Endothelial cell of hepatic sinusoid (primary cell): ENCODE results near the gene ARRDC4.
"Not testable (repeated sequence)": the region's sequence is repeated elsewhere in the genome, so short reads cannot be mapped to it uniquely, and the experiment has no call there.

ENCODE experiments used
- in situ Hi-C: cut with HindIII; loops from 2 replicates; pipeline ENCODE4 v1.10.0; 2017; ENCODE audit warnings: low sequenced_read_pairs

ARRDC4 gene

DNA sequence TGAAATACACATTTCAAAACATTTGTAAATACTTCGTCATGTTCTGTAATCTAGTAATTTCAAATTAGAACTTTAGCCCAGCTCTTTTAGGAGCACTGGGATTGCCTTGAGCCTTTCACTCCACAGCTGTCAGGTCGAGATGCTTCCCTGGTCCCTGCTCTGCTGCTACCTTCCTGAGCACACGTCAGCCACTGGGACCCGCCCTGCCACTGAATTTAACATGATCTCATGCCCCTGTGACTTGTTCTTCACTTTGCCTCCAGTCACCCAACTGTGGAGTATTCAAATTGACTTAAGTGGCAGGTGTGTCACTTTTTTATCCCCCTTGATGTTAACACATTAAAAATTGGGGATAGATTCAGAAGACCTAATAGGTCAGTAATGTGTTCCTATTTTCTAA lies 3.3 kb downstream of the ARRDC4 start:
- in situ Hi-C loops, result no loop called here

DNA sequence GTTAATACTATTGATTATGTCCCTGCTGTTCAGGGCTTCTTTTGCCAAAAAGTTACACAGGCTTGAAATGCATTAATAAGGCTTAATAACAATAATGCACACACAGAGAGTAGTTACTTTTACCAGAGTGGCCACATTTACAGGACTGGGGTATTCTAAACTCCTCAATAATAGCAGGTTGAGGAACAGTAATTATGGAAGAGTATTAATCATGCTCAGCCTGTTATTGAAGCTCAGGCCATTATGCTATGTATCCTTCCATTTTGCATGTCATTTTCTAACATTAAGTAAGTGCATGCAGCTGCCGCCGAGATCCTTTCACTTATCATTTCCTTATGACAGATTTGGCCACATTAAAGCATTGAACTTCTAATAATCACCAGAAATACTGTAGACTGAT lies 5.7 kb downstream of the ARRDC4 start:
- in situ Hi-C loops, result no loop called here

DNA sequence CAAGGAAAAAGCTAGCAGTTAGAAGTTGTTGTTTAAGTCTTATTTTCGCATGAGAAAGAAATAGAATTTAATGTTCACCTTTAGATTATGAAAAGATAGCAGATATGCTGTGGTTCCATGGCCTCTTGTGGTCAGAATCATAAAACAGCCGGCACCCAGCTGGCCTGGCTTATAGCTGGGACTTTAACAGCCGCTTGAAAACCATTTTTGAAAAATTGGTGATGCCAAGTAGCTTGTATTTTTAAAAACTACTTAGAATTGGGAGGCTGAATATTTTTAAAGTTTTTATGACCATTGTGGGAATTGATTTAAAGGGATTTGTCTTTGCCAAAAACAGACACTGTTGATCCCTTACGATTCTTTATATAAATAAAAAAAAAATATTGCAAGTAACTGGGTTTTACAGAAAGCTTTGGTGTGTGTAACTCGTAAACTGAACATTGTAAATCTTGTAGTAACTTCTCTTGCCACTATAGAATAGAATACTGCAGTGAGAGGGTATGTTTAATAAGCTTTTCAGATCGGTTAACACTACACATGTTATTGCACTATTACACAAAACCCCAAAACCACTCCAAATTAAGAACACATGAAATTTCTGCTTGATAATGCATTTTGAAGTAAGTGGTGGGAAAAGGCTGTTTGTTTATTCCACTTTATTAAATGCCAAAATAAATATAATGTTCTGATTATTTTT lies 6.6 kb downstream of the ARRDC4 start:
- in situ Hi-C loops, result no loop called here

DNA sequence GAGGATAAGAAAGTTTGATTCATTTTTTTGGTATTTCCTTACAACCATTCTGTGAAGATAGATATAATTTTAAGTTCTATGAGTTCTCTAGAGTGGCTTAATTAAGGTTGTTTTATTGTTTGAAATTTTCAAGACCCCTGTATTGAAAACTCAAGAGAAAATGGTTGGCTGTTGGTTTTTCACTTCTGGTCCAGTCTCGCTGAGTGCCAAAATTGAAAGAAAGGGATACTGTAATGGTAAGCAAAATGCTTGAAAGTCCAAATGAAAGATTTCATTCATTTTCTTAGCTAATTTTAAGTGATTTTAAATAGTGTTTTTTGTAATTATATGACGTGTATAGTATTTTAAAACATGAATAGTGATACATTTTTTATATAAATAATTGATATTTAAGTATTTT lies 7.4 kb downstream of the ARRDC4 start:
- in situ Hi-C loops, result no loop called here

DNA sequence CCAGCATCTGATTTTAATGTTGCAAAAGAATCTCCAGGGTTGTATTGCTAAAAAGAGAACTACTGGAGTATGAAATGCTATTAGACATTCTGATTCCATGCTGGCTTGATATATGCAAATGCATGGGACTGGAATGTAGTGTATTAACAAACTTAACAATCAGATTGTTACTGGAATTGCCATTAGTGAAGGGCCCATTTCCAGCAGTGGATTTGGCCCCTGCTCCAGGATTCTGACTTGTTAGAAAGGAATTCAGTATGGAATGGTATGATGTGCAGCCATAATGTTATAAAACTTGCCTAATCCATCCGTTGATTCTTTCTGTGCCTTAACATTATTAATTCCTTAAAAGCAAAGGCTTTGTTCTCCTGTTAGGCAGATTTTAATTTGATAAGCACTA lies 7.9 kb downstream of the ARRDC4 start:
- in situ Hi-C loops, result no loop called here

DNA sequence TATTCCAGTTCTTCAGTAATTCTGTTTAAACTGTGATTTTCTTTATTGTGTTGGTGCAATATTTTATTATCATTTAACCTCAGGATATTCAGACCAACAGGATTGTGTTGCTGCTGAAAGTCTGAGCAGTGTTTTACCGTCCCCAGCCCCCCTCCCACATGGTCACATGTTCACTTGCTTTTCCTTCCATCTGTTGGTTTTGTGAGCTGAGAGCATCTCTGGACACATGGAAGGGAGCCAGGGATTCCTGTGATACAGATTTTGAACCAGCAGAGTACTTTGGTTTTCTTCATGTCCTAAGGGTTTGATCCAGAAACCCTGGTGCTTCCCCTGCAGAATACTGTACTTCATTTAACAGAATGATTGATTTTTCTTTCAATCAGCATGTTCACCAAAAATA lies 11.9 kb downstream of the ARRDC4 start:
- in situ Hi-C loops, result no loop called here

DNA sequence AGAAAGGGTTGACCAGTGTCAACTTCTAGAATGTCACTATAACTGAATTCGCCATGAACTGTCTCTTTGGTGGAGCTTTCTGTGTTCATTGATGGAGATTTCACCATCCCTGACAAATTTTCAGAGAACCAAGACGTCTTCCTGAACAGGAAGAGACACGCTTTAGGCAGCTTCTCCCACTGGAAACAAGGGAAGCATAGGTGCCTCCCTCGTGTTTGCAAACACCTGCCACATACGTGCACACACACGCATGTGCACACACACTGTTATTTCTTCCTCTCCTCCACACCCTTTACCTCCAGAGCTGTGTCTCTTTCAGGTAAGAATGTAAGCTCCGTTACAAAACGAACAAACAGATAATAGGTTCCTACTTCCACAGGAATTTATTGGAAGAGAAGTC lies 15.6 kb downstream of the ARRDC4 start:
- in situ Hi-C loops, result no loop called here

DNA sequence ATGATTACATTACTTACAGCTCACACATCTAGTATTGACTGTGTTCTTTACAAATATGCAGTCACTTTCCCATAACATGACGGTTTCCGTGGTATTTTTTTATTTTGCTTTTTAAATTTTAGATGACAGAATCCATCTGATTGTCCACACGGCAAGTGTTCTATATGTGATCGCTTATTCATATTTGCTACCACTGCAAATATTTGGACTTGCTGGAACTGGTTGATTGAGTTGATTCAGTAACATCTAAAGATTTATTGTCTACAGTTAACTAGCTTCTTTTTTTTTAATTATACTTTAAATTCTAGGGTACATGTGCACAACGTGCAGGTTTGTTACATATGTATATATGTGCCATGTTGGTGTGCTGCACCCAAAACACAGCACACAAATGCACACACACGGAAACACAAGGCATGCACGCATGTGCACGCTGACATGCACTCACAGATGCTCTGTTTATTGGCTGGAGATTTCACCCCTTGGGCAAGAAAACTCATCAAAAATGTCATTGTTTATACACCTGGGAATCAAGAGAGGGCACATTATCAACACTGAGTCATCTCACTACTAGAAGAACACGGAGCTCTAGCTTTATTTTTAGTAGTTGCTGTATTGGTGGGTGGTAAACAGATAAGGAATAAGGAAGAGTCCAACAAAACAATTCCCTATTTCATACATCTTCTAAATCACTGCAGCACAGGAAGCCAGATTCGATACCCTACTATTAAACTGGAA lies 16.4 kb downstream of the ARRDC4 start:
- in situ Hi-C loops, result no loop called here

DNA sequence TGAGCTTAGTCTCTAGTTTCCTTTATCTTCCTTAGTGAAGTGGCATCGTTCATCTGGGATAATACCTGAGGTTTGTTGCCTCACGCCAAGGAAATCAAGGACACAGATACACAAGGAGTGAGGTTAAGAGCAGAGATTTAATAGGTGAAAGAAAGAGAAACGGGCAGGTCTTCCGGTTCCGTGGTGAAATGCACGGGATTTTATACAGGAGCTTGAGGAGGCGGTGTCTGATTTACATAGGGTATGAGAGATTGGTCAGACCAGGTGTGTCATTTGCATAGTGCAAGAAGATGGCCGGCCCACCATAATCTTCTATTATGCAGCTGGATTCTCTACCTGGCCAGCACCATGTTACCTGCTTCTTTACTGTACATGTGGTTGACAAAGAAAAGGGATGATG lies 17.2 kb downstream of the ARRDC4 start:
- in situ Hi-C loops, result no loop called here

DNA sequence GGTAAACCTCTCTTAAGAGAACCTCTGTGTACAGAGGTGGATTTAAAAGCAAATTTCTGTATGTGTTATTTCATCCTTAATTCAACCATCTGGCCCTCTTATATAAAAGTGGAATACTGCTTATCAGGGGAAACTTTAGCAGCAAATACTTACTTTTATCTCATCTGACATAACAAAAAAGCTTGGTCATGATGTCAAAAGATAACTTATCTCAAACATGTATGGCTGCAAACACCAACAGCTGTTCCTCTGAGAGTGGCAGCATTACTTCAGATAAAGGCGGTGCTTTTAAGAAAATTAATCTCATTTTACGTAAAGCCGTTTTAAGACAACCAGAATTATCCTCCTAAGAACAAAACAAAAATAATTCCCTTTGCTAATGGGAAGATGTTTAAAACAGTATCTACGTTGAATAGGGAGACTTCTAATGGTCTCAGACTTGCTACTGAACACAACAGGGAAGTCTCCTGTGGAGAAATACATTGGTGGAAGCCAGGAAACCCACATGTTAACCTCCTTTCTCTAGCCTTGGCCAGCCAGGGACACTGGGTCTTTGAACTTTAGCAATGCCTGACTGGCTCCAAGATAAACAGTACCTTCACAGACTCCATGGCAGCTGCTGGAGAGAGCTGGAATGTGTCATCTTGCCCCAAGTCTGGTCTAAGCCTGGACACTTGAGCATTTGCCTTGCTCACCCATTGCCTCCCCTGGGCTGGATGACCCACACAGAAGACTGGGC lies 18.1 kb downstream of the ARRDC4 start:
- in situ Hi-C loops, result no loop called here

DNA sequence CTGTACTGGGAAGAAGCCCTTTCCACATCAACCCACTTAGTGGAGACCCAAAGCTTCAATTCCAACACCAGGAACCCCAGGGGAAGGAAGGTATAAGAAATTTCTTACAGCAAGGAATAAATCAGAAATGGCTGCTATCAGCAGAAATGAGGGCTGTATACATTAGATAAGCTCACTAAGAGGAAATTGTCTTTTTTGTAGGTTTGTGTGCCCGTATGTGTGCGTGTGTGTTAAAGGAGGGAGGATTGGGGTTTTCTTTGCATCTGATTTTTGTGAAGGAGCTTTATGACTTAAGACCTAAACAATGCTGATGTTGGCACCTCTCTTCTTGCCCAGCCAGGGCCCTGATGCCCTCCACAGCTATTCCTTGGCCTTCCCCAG lies 18.6 kb downstream of the ARRDC4 start:
- in situ Hi-C loops, result no loop called here

DNA sequence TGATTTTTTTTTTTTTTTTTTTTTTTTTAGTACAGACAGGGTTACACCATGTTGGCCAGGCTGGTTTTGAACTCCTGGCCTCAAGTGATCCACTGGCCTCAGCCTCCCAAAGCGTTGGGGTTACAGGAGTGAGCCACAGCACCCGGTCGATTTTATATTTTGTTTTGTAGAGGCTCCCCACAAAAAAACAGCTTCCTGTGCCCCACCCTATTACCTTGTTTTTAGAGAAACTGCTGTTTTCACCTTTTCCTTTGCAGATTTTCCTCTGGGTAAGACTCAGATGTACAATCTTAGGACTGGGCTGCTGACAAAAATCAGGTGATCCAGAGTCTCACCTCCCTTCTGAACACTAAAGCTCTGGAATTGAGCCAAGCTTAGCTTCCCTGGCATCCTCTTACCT lies 20.6 kb downstream of the ARRDC4 start:
- in situ Hi-C loops, result no loop called here

DNA sequence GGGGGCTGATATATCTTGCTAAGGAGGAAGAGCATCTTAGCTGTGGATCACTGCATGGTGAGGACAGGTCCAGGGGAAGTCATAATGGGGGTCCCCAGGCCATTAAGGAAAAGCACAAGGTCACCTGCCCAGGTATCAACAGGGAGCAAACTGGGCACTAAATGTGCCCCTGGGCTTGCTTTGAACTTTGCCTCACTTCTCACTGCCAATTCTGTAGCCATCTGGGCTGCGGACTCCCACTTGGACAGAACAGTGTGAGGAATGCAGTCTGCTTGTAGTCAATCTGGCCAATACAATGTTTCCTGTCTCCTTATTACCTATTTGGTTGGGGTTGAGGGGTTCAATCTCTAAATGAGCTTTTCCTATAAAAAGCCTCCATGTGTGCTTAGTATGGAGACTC lies 21.3 kb downstream of the ARRDC4 start:
- in situ Hi-C loops, result no loop called here

DNA sequence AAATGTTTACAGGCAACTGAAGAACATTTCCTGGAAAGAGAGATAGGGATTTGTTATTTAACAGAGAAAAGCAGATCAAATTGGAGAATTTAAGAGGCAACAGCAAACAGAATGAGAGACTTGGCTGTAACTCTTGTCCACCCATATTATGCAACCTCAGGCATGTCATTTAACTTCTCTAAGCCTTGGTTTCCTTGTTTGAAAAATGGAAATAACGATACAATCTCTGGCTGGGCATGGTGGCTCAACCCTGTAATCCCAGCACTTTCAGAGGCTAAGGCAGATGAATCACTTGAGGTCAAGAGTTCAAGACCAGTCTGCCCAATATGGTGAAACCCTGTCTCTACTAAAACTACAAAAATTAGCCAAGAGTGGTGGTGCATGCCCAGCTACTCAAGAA lies 23.7 kb downstream of the ARRDC4 start:
- in situ Hi-C loops, result no loop called here

DNA sequence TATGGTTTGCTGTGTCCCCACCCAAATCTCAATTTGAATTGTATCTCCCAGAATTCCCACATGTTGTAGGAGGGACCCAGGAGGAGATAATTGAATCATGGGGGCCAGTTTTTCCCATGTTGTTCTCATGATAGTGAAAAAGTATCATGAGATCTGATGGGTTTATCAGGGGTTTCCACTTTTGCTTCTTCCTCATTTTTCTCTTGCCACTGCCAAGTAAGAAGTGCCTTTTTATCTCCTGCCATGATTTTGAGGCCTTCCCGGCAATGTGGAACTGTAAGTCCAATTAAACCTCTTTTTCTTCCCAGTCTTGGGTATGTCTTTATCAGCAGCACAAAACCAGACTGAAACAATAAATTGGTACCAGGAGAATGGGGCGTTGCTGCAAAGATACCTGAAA lies 25.5 kb downstream of the ARRDC4 start:
- in situ Hi-C loops, result not testable (repeated sequence)

DNA sequence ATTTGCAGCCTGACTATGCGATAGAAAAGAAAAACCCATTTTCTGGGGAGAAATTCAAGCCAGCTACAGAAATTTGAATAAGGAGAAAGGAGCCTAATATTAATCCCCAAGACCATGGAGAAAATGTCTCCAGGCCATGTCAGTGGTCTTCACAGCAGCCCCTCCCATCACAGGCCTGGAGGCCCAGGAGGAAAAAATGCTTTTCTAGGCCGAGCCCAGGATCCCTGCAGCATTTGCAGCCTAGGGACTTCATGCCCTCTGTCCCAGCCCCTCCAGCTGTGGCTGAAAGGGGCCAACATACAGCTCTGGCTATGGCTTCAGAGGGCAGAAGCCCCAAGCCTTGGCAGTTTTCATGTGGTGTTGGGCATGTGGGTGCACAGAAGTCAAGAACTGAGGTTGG lies 26.3 kb downstream of the ARRDC4 start:
- in situ Hi-C loops, result no loop called here

DNA sequence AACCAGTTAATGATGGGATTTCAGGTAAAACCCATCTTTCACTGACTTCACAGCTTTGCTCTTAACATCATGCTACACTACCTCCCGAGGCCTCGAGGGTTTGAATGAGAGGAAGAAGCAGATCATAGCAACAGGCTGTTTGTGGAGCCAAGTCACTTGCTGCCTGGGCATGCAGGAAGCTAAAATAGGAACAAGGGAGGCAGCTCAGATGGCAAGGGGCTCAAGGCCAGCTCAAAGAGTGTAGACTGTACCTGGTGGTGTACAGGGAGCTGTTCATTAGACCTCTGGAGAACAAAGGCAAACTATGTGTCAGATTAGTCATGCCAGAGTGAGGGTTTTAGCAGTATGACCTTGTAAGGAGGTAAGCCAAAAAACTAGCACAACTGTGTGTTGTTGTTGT lies 28.8 kb downstream of the ARRDC4 start:
- in situ Hi-C loops, result no loop called here

DNA sequence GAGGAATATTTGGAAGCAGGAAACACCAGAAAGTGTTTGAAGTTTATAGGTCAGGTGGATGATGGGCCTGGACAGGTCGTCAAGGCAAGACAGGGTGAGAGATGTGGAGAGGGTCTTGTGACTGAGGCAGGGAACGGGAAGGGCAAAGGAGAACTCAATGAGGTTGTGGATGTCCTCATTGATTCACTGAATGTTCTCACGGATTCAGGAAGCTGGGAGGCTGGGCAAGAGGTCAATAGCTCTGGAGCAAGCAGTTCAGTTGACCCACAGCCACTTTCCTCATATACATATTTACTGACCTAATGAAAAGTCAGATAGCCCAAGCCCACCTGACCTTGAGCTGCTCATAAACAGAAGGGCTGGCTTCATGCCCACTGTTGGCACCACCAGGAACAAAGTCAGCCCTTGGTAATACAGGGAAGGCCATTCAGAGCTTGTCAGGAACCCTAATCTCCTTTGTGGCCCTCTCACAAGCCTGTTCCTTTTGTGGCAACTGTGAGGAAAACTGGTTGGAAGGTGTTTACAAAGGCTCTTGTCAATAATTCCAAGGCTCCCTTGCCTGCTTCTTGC lies 31.6 kb downstream of the ARRDC4 start:
- in situ Hi-C loops, result no loop called here

DNA sequence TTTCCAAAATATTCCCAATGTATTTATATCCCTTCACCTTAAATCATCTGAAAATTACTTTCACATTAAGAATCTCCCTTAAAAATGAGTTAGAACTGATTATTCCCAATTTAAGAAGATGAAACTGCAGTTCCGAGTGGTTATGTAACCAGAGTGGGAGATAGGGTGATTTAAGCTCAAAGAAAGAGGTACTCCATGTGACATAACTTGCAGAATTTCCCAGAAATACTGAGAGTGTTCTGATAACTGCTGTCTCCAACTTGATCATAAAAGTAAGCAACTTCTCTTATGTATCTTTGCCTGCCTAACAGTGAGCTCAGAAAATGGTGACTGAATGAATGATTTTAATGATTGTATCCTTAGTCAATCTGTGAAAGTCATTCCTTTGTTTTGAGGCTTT lies 32.3 kb downstream of the ARRDC4 start:
- in situ Hi-C loops, result no loop called here

DNA sequence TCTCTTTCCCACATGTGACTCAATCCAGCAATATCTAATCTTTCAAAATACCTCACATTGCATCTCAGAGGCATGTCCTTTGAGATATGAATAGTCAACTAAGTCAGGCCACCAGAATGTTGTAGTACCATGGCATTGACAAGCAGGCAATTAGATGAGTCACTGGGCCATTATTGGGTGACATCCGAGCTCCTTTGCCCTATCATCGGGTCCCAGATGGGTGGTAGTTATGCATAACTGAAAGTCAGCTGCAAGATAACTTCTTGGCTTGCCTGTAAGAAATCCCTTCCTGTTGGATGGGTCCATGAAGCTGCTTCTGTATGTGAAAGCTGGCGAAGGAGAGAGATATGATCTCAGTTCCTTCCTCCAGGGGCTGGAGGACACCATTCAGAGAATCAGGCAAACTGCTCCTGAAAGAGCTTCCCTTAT lies 32.8 kb downstream of the ARRDC4 start:
- in situ Hi-C loops, result no loop called here

DNA sequence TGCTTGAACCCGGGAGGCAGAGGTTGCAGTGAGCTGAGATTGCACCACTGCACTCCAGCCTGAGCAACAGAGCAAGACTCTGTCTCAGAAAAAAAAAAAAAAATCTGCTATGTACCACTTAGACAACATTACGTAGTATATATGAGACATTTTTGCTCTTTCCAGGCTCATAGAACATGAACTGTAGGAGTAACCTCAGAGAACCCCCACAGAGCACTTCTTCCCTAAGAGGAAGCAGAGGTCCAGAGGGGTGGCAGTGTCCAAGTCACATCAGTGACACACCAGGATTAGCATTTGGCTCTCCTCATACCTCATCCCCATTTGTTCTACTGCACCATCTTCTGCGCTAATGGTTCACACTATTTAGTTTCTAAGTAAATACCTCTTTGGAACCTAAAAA lies 33.7 kb downstream of the ARRDC4 start:
- in situ Hi-C loops, result no loop called here

DNA sequence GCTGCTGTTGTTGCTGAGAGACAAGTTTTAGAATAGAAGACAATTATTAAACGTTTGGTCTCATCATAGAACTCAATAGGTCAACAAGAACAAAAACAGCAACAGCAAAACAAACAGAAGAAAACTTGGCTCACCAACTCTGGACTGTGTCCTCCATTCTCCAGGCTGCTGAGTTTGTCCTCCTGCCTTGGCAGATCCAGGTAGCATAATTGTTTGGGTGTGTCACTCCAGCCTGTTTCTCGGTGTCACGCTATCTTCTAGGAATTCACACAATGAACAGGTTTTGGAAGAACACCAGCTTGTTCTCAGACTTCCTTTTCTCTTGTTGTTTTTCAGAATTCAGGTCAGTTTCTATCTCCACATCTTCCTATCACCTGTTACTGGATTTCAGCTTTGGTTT lies 34.7 kb downstream of the ARRDC4 start:
- in situ Hi-C loops, result no loop called here
